Mesendoderm (in vitro differentiated cells): Measurements from ENCODE around the gene MBD3L5.

ENCODE experiments used
- DNase-seq: peaks from one replicate; pipeline ENCODE4 v3.0.0; 2013
- H2AK5ac ChIP-seq: 2 replicates; pipeline ENCODE4 v1.6.1; 2013; ENCODE audit warnings: low read length, inconsistent platforms
- H2BK120ac ChIP-seq: 2 replicates; pipeline ENCODE4 v1.6.1; 2013; ENCODE audit warnings: low read depth, mild to moderate bottlenecking, low read length, moderate library complexity, mixed read lengths
- H2BK15ac ChIP-seq: replicated peaks from 2 replicates; pipeline ENCODE4 v1.6.1; 2013; ENCODE audit warnings: low read depth, mild to moderate bottlenecking, moderate library complexity
- H2BK5ac ChIP-seq: 2 replicates; pipeline ENCODE4 v1.6.1; 2013; ENCODE audit warnings: low read length, inconsistent platforms
- H3K18ac ChIP-seq: 2 replicates; pipeline ENCODE4 v1.6.1; 2013; ENCODE audit warnings: mild to moderate bottlenecking, low read length, mixed read lengths
- H3K23ac ChIP-seq: one replicate; pipeline ENCODE4 v1.6.1; 2013; ENCODE audit warnings: low read length
- H3K27ac ChIP-seq: 2 replicates; pipeline ENCODE4 v1.5.1; 2013; ENCODE audit warnings: low read depth, mild to moderate bottlenecking, inconsistent platforms, low read length, moderate library complexity
- H3K27me3 ChIP-seq: 2 replicates; pipeline ENCODE4 v1.6.1; 2013; ENCODE audit warnings: low read length, control low read depth, mild to moderate bottlenecking, inconsistent platforms; ENCODE audit not compliant: insufficient read depth, poor library complexity
- H3K36me3 ChIP-seq: 2 replicates; pipeline ENCODE4 v1.6.1; 2013; ENCODE audit warnings: low read length, inconsistent platforms; ENCODE audit not compliant: control insufficient read depth, insufficient read depth
- H3K4ac ChIP-seq: one replicate; pipeline ENCODE4 v1.6.1; 2013; ENCODE audit warnings: low read depth, mild to moderate bottlenecking, low read length, moderate library complexity
- H3K4me1 ChIP-seq: 2 replicates; pipeline ENCODE4 v1.6.1; 2013; ENCODE audit warnings: low read depth, low read length, inconsistent platforms; ENCODE audit not compliant: control insufficient read depth
- H3K4me2 ChIP-seq: 2 replicates; pipeline ENCODE4 v1.6.1; 2013; ENCODE audit warnings: low read length
- H3K4me3 ChIP-seq: 2 replicates; pipeline ENCODE4 v1.5.1; 2013; ENCODE audit warnings: mild to moderate bottlenecking, low read length
- H3K56ac ChIP-seq: one replicate; pipeline ENCODE4 v1.6.1; 2013; ENCODE audit warnings: low read length
- H3K79me1 ChIP-seq: 2 replicates; pipeline ENCODE4 v1.6.1; 2013; ENCODE audit warnings: low read length, inconsistent platforms
- H3K79me2 ChIP-seq: 2 replicates; pipeline ENCODE4 v1.6.1; 2013; ENCODE audit warnings: mild to moderate bottlenecking, low read length; ENCODE audit not compliant: control insufficient read depth, insufficient read depth
- H3K9ac ChIP-seq: 2 replicates; pipeline ENCODE4 v1.6.1; 2013; ENCODE audit warnings: low read length, inconsistent platforms
- H4K5ac ChIP-seq: one replicate; pipeline ENCODE4 v1.6.1; 2013; ENCODE audit warnings: low read length
- H4K8ac ChIP-seq: one replicate; pipeline ENCODE4 v1.6.1; 2013; ENCODE audit warnings: low read depth, mild to moderate bottlenecking, control low read depth, low read length, moderate library complexity
- WGBS: extraction: QIAGEN DNeasy Blood & Tissue Kit; methylation state at CpG from one replicate; pipeline ENCODE4 v1.1.7; 2013; ENCODE audit warnings: low lambda C conversion rate, missing lambda C conversion rate; ENCODE audit not compliant: insufficient coverage; ENCODE audit errors: extremely low coverage; 5-methylcytosine and 5-hydroxymethylcytosine counted together

Gene MBD3L5

DNA sequence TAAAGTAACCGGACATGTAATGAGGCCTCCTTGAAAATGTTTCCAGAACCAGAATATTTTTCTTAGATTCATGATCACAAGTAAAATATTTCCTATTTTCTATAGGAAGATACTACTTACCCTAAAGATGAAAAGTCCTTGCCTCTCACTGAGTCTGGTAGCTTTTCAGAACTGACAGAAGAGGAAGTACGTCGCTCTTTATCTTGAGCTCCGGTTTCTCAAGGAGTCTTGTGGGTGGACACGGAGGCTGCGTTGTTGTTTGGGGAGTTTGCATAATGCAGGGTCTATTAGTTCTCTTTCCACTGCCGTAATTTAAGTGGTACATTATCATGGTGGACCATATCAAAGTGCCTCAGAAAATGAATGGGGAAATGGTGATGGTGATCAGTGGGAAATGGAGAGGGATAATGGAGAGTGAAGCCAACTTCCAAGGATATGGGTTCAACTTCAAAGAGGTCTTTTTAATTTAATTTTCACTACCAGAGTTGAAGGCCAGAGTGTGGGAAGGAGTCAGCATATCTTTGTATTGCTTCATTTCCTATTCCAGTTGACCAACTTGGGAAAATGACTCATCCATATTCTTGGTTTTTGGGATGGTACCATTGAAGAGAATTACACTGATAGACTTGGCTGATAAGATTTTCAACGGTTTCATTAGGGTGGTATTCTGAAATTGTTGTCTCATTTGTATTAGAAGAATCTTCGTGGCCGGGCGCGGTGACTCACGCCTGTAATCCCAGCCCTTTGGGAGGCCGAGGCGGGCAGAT, 32.5 kb upstream of the MBD3L5 start:
- H3K79me2 ChIP-seq: no peaks in the 10 kb centered on the region
- no CpG with 5 or more reads among the region's 15 CpGs for WGBS
- no peak overlapping the region for H2BK5ac ChIP-seq
- H2AK5ac ChIP-seq: no peak overlapping the region
- H4K5ac ChIP-seq: no peak overlapping the region
- H2BK120ac ChIP-seq: no peak overlapping the region
- no peak overlapping the region for H3K27ac ChIP-seq
- H3K4ac ChIP-seq: no peak overlapping the region
- H2BK15ac ChIP-seq: no peak overlapping the region
- H3K4me1 ChIP-seq: no peaks in the 10 kb centered on the region
- H3K23ac ChIP-seq: no peak overlapping the region
- no peaks in the 10 kb centered on the region for H3K79me1 ChIP-seq
- no peaks in the 10 kb centered on the region for H3K36me3 ChIP-seq
- H3K18ac ChIP-seq: no peak overlapping the region
- no peak overlapping the region for H3K4me3 ChIP-seq
- no peak overlapping the region for H4K8ac ChIP-seq
- H3K9ac ChIP-seq: no peak overlapping the region
- no peak overlapping the region for H3K56ac ChIP-seq
- DNase-seq: no peak
- no peak overlapping the region for H3K4me2 ChIP-seq
- no peaks in the 10 kb centered on the region for H3K27me3 ChIP-seq

DNA sequence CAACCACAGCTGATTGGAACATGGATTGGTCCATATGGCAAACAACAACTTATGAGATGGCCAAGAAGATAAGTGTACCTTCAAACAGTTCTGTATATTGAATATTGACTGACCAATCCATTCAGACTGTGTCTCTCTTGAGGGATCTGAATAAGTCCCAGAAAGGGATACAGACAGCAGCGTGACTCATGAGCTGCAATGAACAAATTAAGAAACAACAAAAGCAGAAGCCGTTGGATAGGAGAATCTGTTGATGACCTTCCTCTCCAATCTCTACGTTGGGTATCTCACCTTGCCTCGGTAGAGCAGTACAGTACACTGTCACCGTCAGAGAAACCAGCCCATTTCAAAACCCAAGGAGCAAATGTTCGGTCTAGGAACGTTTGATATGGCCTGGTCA, 30.4 kb upstream of the MBD3L5 start:
- H3K79me1 ChIP-seq: no peaks in the 10 kb centered on the region
- no peak overlapping the region for H3K23ac ChIP-seq
- H3K27ac ChIP-seq: no peak overlapping the region
- no peak overlapping the region for H3K4me3 ChIP-seq
- H2BK120ac ChIP-seq: no peak overlapping the region
- H2BK5ac ChIP-seq: no peak overlapping the region
- no peak overlapping the region for H2BK15ac ChIP-seq
- H3K36me3 ChIP-seq: no peaks in the 10 kb centered on the region
- no peaks in the 10 kb centered on the region for H3K27me3 ChIP-seq
- no peak overlapping the region for H3K56ac ChIP-seq
- no peak overlapping the region for H3K4me2 ChIP-seq
- no peak overlapping the region for H3K4ac ChIP-seq
- H3K9ac ChIP-seq: no peak overlapping the region
- H4K8ac ChIP-seq: no peak overlapping the region
- H3K18ac ChIP-seq: no peak overlapping the region
- H3K4me1 ChIP-seq: no peaks in the 10 kb centered on the region
- no peak overlapping the region for H2AK5ac ChIP-seq
- no peak overlapping the region for H4K5ac ChIP-seq
- DNase-seq: no peak
- WGBS: no CpG with 5 or more reads among the region's 7 CpGs
- no peaks in the 10 kb centered on the region for H3K79me2 ChIP-seq

DNA sequence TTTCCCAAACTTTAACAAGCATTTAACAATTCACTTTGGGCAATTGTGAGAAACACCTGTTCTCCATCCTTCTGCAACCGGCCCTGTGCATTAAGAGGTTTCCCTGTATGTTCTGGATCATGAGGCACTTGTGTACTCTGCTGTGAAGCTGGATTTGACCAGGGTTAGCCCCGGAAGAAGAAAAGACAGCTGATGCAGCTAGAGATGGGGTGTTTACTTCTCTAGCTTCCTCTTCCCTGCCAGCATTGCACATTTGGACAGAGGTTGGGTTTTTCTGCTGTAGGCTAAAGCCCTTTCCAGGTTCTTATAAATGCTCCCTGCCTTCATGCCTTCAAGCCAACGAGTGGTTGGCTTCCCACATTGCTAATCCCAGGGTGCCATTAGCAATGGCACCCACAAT, 30.0 kb upstream of the MBD3L5 start:
- no peak overlapping the region for H3K4me2 ChIP-seq
- no peaks in the 10 kb centered on the region for H3K79me2 ChIP-seq
- no peak overlapping the region for H2BK15ac ChIP-seq
- no peaks in the 10 kb centered on the region for H3K27me3 ChIP-seq
- no peak overlapping the region for H3K23ac ChIP-seq
- WGBS: no CpG with 5 or more reads among the region's 3 CpGs
- no peak overlapping the region for H2BK120ac ChIP-seq
- H4K8ac ChIP-seq: no peak overlapping the region
- no peaks in the 10 kb centered on the region for H3K36me3 ChIP-seq
- no peak overlapping the region for H4K5ac ChIP-seq
- H3K27ac ChIP-seq: no peak overlapping the region
- no peak overlapping the region for H3K4ac ChIP-seq
- no peaks in the 10 kb centered on the region for H3K4me1 ChIP-seq
- no peak overlapping the region for H3K4me3 ChIP-seq
- no peak overlapping the region for H3K9ac ChIP-seq
- H2AK5ac ChIP-seq: no peak overlapping the region
- no peak for DNase-seq
- H3K18ac ChIP-seq: no peak overlapping the region
- H3K56ac ChIP-seq: no peak overlapping the region
- no peak overlapping the region for H2BK5ac ChIP-seq
- no peaks in the 10 kb centered on the region for H3K79me1 ChIP-seq

DNA sequence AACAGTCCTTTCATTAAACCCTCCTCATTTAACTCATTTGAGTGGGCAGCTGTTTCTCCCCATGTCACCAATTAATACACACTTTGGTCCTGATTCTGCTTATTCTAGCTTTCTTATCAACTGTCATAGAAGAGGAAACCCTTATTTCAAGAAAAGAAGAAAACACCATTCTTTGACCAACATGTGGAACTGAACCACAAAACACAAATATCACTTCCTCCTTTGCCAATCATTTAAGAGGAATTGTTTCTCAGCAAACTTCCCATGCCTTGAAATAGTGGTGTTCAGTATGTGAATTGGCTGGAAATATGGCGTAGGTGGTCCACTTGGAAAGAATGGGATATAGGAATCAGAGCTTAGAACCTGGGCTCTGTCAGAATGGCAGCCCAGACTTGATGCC, 29.6 kb upstream of the MBD3L5 start:
- no peak overlapping the region for H2BK120ac ChIP-seq
- H3K56ac ChIP-seq: no peak overlapping the region
- H4K5ac ChIP-seq: no peak overlapping the region
- H3K4me2 ChIP-seq: no peak overlapping the region
- no peak overlapping the region for H3K4ac ChIP-seq
- no peak overlapping the region for H3K18ac ChIP-seq
- no peaks in the 10 kb centered on the region for H3K4me1 ChIP-seq
- no peak for DNase-seq
- H3K79me2 ChIP-seq: no peaks in the 10 kb centered on the region
- H4K8ac ChIP-seq: no peak overlapping the region
- H2BK5ac ChIP-seq: no peak overlapping the region
- H3K27ac ChIP-seq: no peak overlapping the region
- WGBS: no CpG with 5 or more reads among the region's 1 CpG
- H3K9ac ChIP-seq: no peak overlapping the region
- no peak overlapping the region for H3K23ac ChIP-seq
- no peaks in the 10 kb centered on the region for H3K79me1 ChIP-seq
- no peak overlapping the region for H3K4me3 ChIP-seq
- H2AK5ac ChIP-seq: no peak overlapping the region
- no peaks in the 10 kb centered on the region for H3K36me3 ChIP-seq
- no peak overlapping the region for H2BK15ac ChIP-seq
- H3K27me3 ChIP-seq: no peaks in the 10 kb centered on the region

DNA sequence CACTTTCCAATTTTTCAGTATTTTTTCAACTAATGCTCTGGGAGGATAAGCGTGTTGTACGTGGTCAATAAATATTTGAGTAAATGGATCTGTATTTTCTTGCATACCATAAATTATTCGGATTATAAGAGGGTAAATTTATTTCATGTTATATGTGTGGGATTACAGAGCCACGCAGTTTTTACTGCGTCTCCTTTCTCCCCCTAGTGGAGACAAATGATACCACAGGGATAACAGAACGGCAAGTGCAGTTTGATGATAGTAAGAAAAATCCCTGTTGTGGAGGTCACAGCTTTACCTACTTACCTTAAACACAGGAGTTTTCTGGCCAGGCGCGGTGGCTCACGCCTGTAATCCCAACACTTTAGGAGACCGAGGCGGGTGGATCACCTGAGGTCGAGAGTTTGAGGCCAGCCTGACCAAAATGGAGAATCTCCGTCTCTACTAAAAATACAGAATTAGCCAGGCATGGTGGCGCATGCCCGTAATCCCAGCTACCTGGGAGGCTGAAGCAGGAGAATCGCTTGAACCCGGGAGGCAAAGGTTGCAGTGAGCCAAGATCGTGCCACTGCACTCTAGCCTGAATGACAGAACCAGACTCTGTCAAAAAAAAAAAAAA, 26.0 kb upstream of the MBD3L5 start:
- H2BK5ac ChIP-seq: no peak overlapping the region
- H3K27ac ChIP-seq: no peak overlapping the region
- no peak overlapping the region for H3K56ac ChIP-seq
- no peaks in the 10 kb centered on the region for H3K27me3 ChIP-seq
- H3K4me3 ChIP-seq: no peak overlapping the region
- no peaks in the 10 kb centered on the region for H3K4me1 ChIP-seq
- no peaks in the 10 kb centered on the region for H3K79me1 ChIP-seq
- H2BK120ac ChIP-seq: no peak overlapping the region
- no peak overlapping the region for H2BK15ac ChIP-seq
- H3K9ac ChIP-seq: no peak overlapping the region
- no peak overlapping the region for H3K4me2 ChIP-seq
- no peaks in the 10 kb centered on the region for H3K79me2 ChIP-seq
- H3K4ac ChIP-seq: no peak overlapping the region
- no peak overlapping the region for H2AK5ac ChIP-seq
- peak; percentile 31 for DNase-seq
- WGBS: no CpG with 5 or more reads among the region's 18 CpGs
- no peak overlapping the region for H3K18ac ChIP-seq
- H3K36me3 ChIP-seq: no peaks in the 10 kb centered on the region
- H3K23ac ChIP-seq: no peak overlapping the region
- H4K5ac ChIP-seq: no peak overlapping the region
- no peak overlapping the region for H4K8ac ChIP-seq
